Measurements from ENCODE around the gene LRMDA. TPM values are rescaled to one million over a fixed set of nuclear protein-coding genes. Genes with fewer than 3 reads are reported as not detected.

LRMDA gene
- total and polyA plus RNA-seq, 2 of the 8 experiments (the other 6 are each of a cell fraction or from before 2014, with no cell fraction given) = 0.86 to 2.8 TPM

- TF ChIP-seq CHD2 (IDR thresholded peaks at IDR 0.05; ENCODE audit: low read length) = no peak
- TF ChIP-seq BRCA1 (IDR thresholded peaks at IDR 0.05; ENCODE audit: low read depth, low read length) = no peak
- no peak for TF ChIP-seq KDM1A (IDR thresholded peaks at IDR 0.05; ENCODE audit: borderline replicate concordance, low read length)
- ChIA-PET CTCF (ENCODE audit: partially characterized antibody) (no interaction called here), POLR2A (ENCODE audit: partially characterized antibody) (no interaction called here)
- WGBS, 2 experiments (ENCODE audit: extremely low coverage in 1 of 2, insufficient coverage in 1 of 2, insufficient read length in 1 of 2, insufficient replicate concordance in 2 of 2, low coverage in 1 of 2, low lambda C conversion rate in 2 of 2, missing lambda C conversion rate in 1 of 2) = 94% methylated on average over 4 of the region's 4 CpGs; no CpG with 5 or more reads in 1 of the 2 experiments
- H4K91ac ChIP-seq (replicated peaks; ENCODE audit: insufficient read length, low read length) = no peak overlapping the region
- H3K4ac ChIP-seq (replicated peaks; ENCODE audit: insufficient read length, low read depth, low read length) = no peak overlapping the region
- no peak overlapping the region for H2AFZ ChIP-seq (ENCODE audit: low read length)
- no peaks in the 10 kb centered on the region for H3K36me3 ChIP-seq (ENCODE audit: control insufficient read depth in 2 of 4, insufficient read depth in 4 of 4, low read length in 3 of 4)
- H2BK120ac ChIP-seq (replicated peaks; ENCODE audit: low read depth, low read length) = no peak overlapping the region
- H3K23ac ChIP-seq (ENCODE audit: insufficient read length) = no peak overlapping the region
- no peaks in the 10 kb centered on the region; the same call in 1 of the 2 replicates for H3K23me2 ChIP-seq (ENCODE audit: low read depth, low read length)
- H3K79me1 ChIP-seq (ENCODE audit: low read depth, low read length) = no peaks in the 10 kb centered on the region
- no peaks in the 10 kb centered on the region for H3K9me3 ChIP-seq (ENCODE audit: insufficient read depth in 2 of 2, low read depth in 1 of 2, low read length in 1 of 2)
- H2BK20ac ChIP-seq (ENCODE audit: low read length) = no peak overlapping the region
- no peak for DNase-seq (ENCODE audit: low read depth in 1 of 2, low spot score in 2 of 2)
- H4K20me1 ChIP-seq (replicated peaks in 1 of 2; ENCODE audit: control insufficient read depth in 1 of 2, insufficient read depth in 2 of 2, low read length in 2 of 2) = no peaks in the 10 kb centered on the region
- H3K4me1 ChIP-seq (replicated peaks in 1 of 4; ENCODE audit: control insufficient read depth in 3 of 4, insufficient read depth in 4 of 4, low read length in 3 of 4) = peaks cover 0 to 8% (median 2%) of the 10 kb centered on the region in 4 experiments; a peak in 4 of 7 replicates
- no peak overlapping the region for H3K4me2 ChIP-seq (ENCODE audit: insufficient read depth in 1 of 2, low read depth in 2 of 2, low read length in 2 of 2)
- no peak overlapping the region for H2BK5ac ChIP-seq (ENCODE audit: low read depth, low read length)
- no peak overlapping the region for H4K5ac ChIP-seq (ENCODE audit: insufficient read length, low read depth, low read length)
- H3K27me3 ChIP-seq (replicated peaks in 1 of 4; ENCODE audit: control insufficient read depth in 3 of 4, extremely low read depth in 1 of 4, insufficient read depth in 3 of 4, low read length in 3 of 4) = peaks cover 0 to 5% (median 0%) of the 10 kb centered on the region in 4 experiments; a peak in 3 of 7 replicates
- H3K4me3 ChIP-seq (ENCODE audit: extremely low read depth in 1 of 4, insufficient read depth in 2 of 4, low read depth in 3 of 4, low read length in 4 of 4) = no peak overlapping the region
- no peaks in the 10 kb centered on the region for H3K79me2 ChIP-seq (ENCODE audit: control insufficient read depth in 1 of 2, insufficient read depth in 2 of 2, low read length in 2 of 2)
- H3K56ac ChIP-seq (replicated peaks; ENCODE audit: insufficient read length, low read depth, low read length) = no peak overlapping the region
- no peak overlapping the region for H3K9ac ChIP-seq (replicated peaks in 1 of 4; ENCODE audit: extremely low read depth in 1 of 4, low read depth in 3 of 4, low read length in 3 of 4)
- H4K8ac ChIP-seq (ENCODE audit: extremely low read depth, insufficient read depth, low read length) = no peak overlapping the region
- no peak overlapping the region for H2AK5ac ChIP-seq (ENCODE audit: low read depth, low read length)
- no peak overlapping the region for H3K18ac ChIP-seq (ENCODE audit: extremely low read depth, low read length)
- no peak overlapping the region for H2BK15ac ChIP-seq (ENCODE audit: low read length)
- H2BK12ac ChIP-seq (ENCODE audit: low read depth, low read length) = no peak overlapping the region
- H3K14ac ChIP-seq (ENCODE audit: insufficient read length) = no peak overlapping the region
- no peak overlapping the region for H3K27ac ChIP-seq (ENCODE audit: low read depth, low read length)
- no peak for FAIRE-seq
Observed at GRCh38 chr10:76113952-76114351, 682.5 kb downstream of the LRMDA start.
